H9 (cell line): ENCODE results near the gene OR10AD1. TPM values are rescaled to one million over a fixed set of nuclear protein-coding genes. Genes with fewer than 3 reads are reported as not detected.

ENCODE experiments used
- DNase-seq: peaks from one replicate; pipeline ENCODE4 v3.0.0-alpha.2; 2017
- H2AFZ ChIP-seq: one replicate; pipeline ENCODE4 v1.6.1; 2013; ENCODE audit warnings: mild to moderate bottlenecking, low read length, control low read depth, moderate library complexity
- H2AK5ac ChIP-seq: 2 replicates; pipeline ENCODE4 v1.6.1; 2013; ENCODE audit warnings: low read length, control low read depth, mixed read lengths; ENCODE audit not compliant: insufficient read length
- H2BK120ac ChIP-seq: one replicate; pipeline ENCODE4 v1.6.1; 2013; ENCODE audit warnings: low read depth, mild to moderate bottlenecking, low read length, control low read depth, inconsistent platforms; ENCODE audit not compliant: poor library complexity, severe bottlenecking
- H2BK12ac ChIP-seq: 2 replicates; pipeline ENCODE4 v1.6.1; 2013; ENCODE audit warnings: low read length, control low read depth, mixed read lengths, low read depth; ENCODE audit not compliant: insufficient read length
- H2BK15ac ChIP-seq: 2 replicates; pipeline ENCODE4 v1.6.1; 2013; ENCODE audit warnings: low read depth, low read length, control low read depth
- H2BK20ac ChIP-seq: one replicate; pipeline ENCODE4 v1.6.1; 2013; ENCODE audit warnings: low read depth, mild to moderate bottlenecking, low read length, control low read depth, inconsistent platforms; ENCODE audit not compliant: poor library complexity, severe bottlenecking
- H2BK5ac ChIP-seq: 2 replicates; pipeline ENCODE4 v1.6.1; 2013; ENCODE audit warnings: low read length, control low read depth, mixed read lengths; ENCODE audit not compliant: insufficient read length
- H3K14ac ChIP-seq: 2 replicates; pipeline ENCODE4 v1.6.1; 2013; ENCODE audit warnings: low read length, control low read depth; ENCODE audit not compliant: insufficient read depth
- H3K18ac ChIP-seq: 2 replicates; pipeline ENCODE4 v1.6.1; 2013; ENCODE audit warnings: low read depth, mild to moderate bottlenecking, mixed read lengths, low read length, control low read depth; ENCODE audit not compliant: insufficient read length
- H3K23ac ChIP-seq: 2 replicates; pipeline ENCODE4 v1.6.1; 2013; ENCODE audit warnings: low read length, control low read depth, mixed read lengths, low read depth; ENCODE audit not compliant: insufficient read length
- H3K23me2 ChIP-seq: 2 replicates; pipeline ENCODE4 v1.6.1; 2013; ENCODE audit warnings: low read depth, mild to moderate bottlenecking, mixed read lengths, low read length, control low read depth; ENCODE audit not compliant: insufficient read length, poor library complexity, severe bottlenecking
- H3K27ac ChIP-seq: 2 replicates; pipeline ENCODE4 v1.5.1; 2013; ENCODE audit warnings: low read length, control low read depth, mixed read lengths, low read depth; ENCODE audit not compliant: insufficient read length
- H3K27me3 ChIP-seq: 2 replicates; pipeline ENCODE4 v1.6.1; 2013; ENCODE audit warnings: low read length, control low read depth, inconsistent platforms; ENCODE audit not compliant: insufficient read depth
- H3K4ac ChIP-seq: 2 replicates; pipeline ENCODE4 v1.6.1; 2013; ENCODE audit warnings: low read depth, mild to moderate bottlenecking, control low read depth, inconsistent platforms, low read length, moderate library complexity
- H3K4me1 ChIP-seq: 2 replicates; pipeline ENCODE4 v1.6.1; 2013; ENCODE audit warnings: low read length, control low read depth, inconsistent platforms; ENCODE audit not compliant: insufficient read depth
- H3K4me2 ChIP-seq: 2 replicates; pipeline ENCODE4 v1.6.1; 2013; ENCODE audit warnings: low read length, control low read depth, mixed read lengths; ENCODE audit not compliant: insufficient read length, insufficient read depth
- H3K56ac ChIP-seq: 2 replicates; pipeline ENCODE4 v1.6.1; 2013; ENCODE audit warnings: low read depth, mild to moderate bottlenecking, mixed read lengths, low read length, control low read depth; ENCODE audit not compliant: insufficient read length
- H3K79me1 ChIP-seq: 2 replicates; pipeline ENCODE4 v1.6.1; 2013; ENCODE audit warnings: low read depth, mild to moderate bottlenecking, moderate library complexity, low read length, control low read depth, inconsistent platforms; ENCODE audit not compliant: insufficient read depth, poor library complexity, severe bottlenecking
- H3K79me2 ChIP-seq: 2 replicates; pipeline ENCODE4 v1.6.1; 2013; ENCODE audit warnings: low read length, control low read depth, inconsistent platforms; ENCODE audit not compliant: insufficient read depth
- H3K9ac ChIP-seq: 2 replicates; pipeline ENCODE4 v1.6.1; 2013; ENCODE audit warnings: low read length, control low read depth, mixed read lengths; ENCODE audit not compliant: insufficient read length; ENCODE audit errors: extremely low read depth
- H3K9me3 ChIP-seq: one replicate; pipeline ENCODE4 v1.6.1; 2013; ENCODE audit warnings: low read depth, low read length, inconsistent platforms; ENCODE audit not compliant: control insufficient read depth
- H3T11ph ChIP-seq: one replicate; pipeline ENCODE4 v1.6.1; 2013; ENCODE audit warnings: mild to moderate bottlenecking, low read length, control low read depth, inconsistent platforms
- H4K20me1 ChIP-seq: one replicate; pipeline ENCODE4 v1.6.1; 2013; ENCODE audit not compliant: control insufficient read depth, insufficient read length, insufficient read depth
- H4K5ac ChIP-seq: 2 replicates; pipeline ENCODE4 v1.6.1; 2013; ENCODE audit warnings: low read depth, mild to moderate bottlenecking, mixed read lengths, low read length, control low read depth; ENCODE audit not compliant: insufficient read length
- H4K8ac ChIP-seq: replicated peaks from 2 replicates; pipeline ENCODE4 v1.6.1; 2013; ENCODE audit warnings: low read length, control low read depth, mixed read lengths, low read depth; ENCODE audit not compliant: insufficient read length
- H4K91ac ChIP-seq: 2 replicates; pipeline ENCODE4 v1.6.1; 2013; ENCODE audit warnings: low read depth, mild to moderate bottlenecking, moderate library complexity, mixed read lengths, low read length, control low read depth; ENCODE audit not compliant: insufficient read length
- H3K27ac Mint-ChIP-seq, 3 experiments: 2 replicates in 2 of 3; 3 replicates in 1 of 3; pipeline ENCODE4 v1.8.0; 2020 to 2021; ENCODE audit warnings: mixed read lengths in 3 of 3, mild to moderate bottlenecking in 1 of 3, moderate library complexity in 1 of 3
- H3K27me3 Mint-ChIP-seq: 2 replicates; pipeline ENCODE4 v1.8.0; 2021; ENCODE audit warnings: low read depth, mild to moderate bottlenecking, moderate library complexity, mixed read lengths
- H3K36me3 Mint-ChIP-seq, 3 experiments: 2 replicates in 2 of 3; 3 replicates in 1 of 3; pipeline ENCODE4 v1.8.0; 2020 to 2021; ENCODE audit warnings: low read depth in 3 of 3, mixed read lengths in 3 of 3; ENCODE audit not compliant: insufficient read depth in 1 of 3
- H3K4me1 Mint-ChIP-seq, 2 experiments: 2 replicates each; pipeline ENCODE4 v1.8.0; 2020; ENCODE audit warnings: mixed read lengths in 2 of 2
- H3K4me3 Mint-ChIP-seq, 2 experiments: 2 replicates in 1 of 2; 3 replicates in 1 of 2; pipeline ENCODE4 v1.8.0; 2020 to 2021; ENCODE audit warnings: mild to moderate bottlenecking in 2 of 2, mixed read lengths in 2 of 2, moderate library complexity in 1 of 2
- H3K9me3 Mint-ChIP-seq, 2 experiments: 2 replicates in 1 of 2; 3 replicates in 1 of 2; pipeline ENCODE4 v1.8.0; 2020; ENCODE audit warnings: mild to moderate bottlenecking in 2 of 2, mixed read lengths in 2 of 2, moderate library complexity in 1 of 2
- CTCF ChIP-seq: fragments of 200-600 bp; sonication (generic); conservative IDR thresholded peaks from 3 replicates; pipeline ENCODE4 v1.8.0; 2021; ENCODE audit warnings: antibody characterized with exemption, mild to moderate bottlenecking
- WGBS: extraction: QIAGEN DNeasy Blood & Tissue Kit; methylation state at CpG from one replicate; pipeline ENCODE4 v1.1.7; 2013; ENCODE audit warnings: missing lambda C conversion rate, low lambda C conversion rate, mixed read lengths; ENCODE audit not compliant: insufficient read length; ENCODE audit errors: extremely low coverage; 5-methylcytosine and 5-hydroxymethylcytosine counted together
- total RNA-seq: library from RNA; stranded (reverse); gene quantifications from 2 replicates; pipeline ENCODE4 v1.2.1, GENCODE V29; 2021

Gene OR10AD1
- total RNA-seq, 1 experiment from 2014 or later = not detected

GRCh38 chr12:48220701-48221100 is 17.6 kb upstream of the OR10AD1 start:
- no peaks in the 10 kb centered on the region for H3K79me2 ChIP-seq
- no CpG with 5 or more reads among the region's 1 CpG for WGBS
- H2BK15ac ChIP-seq = no peak overlapping the region
- Mint-ChIP-seq H3K36me3 (no peaks in the 10 kb centered on the region), H3K27ac (no peak overlapping the region), H3K27me3 (peaks cover 14% of the 10 kb centered on the region), H3K9me3 (peaks cover 5 to 34% of the 10 kb centered on the region in 2 experiments; a peak in 3 of 5 replicates), H3K4me1 (no peaks in the 10 kb centered on the region), H3K4me3 (no peak overlapping the region)
- H2BK20ac ChIP-seq = no peak overlapping the region
- no peaks in the 10 kb centered on the region for H3K27me3 ChIP-seq
- H3K23ac ChIP-seq = no peak overlapping the region
- no peak overlapping the region for H3K9ac ChIP-seq
- H3K18ac ChIP-seq = no peak overlapping the region
- no peaks in the 10 kb centered on the region for H3K9me3 ChIP-seq
- no peak for TF ChIP-seq CTCF
- H2AK5ac ChIP-seq = no peak overlapping the region
- H2BK12ac ChIP-seq = no peak overlapping the region
- H3K56ac ChIP-seq = no peak overlapping the region
- H3K79me1 ChIP-seq = no peaks in the 10 kb centered on the region
- DNase-seq = no peak
- H2AFZ ChIP-seq = no peak overlapping the region
- no peaks in the 10 kb centered on the region for H3K4me1 ChIP-seq
- no peak overlapping the region for H3K27ac ChIP-seq
- no peak overlapping the region for H4K91ac ChIP-seq
- no peaks in the 10 kb centered on the region for H3K23me2 ChIP-seq
- no peak overlapping the region for H3K14ac ChIP-seq
- no peaks in the 10 kb centered on the region for H4K20me1 ChIP-seq
- H3K4me2 ChIP-seq = no peak overlapping the region
- H2BK5ac ChIP-seq = no peak overlapping the region
- no peak overlapping the region for H2BK120ac ChIP-seq
- no peak overlapping the region for H3T11ph ChIP-seq
- no peak overlapping the region for H4K5ac ChIP-seq
- no peak overlapping the region for H4K8ac ChIP-seq
- no peak overlapping the region for H3K4ac ChIP-seq
